Stimulated activated naive CD8-positive, alpha-beta T cell treated with anti-CD3 and anti-CD28 coated beads, Interleukin-15, Interleukin-2, amounts not matched to agents 100 U/mL and 50 U/mL, for 24 hours (primary cell): Measurements from ENCODE around the gene BIRC7.

Experiments used
- ATAC-seq: fragments of 150-1000 bp; cut with Tn5 transposase; one replicate; pipeline ENCODE4 v1.10.0; 2021
- DNase-seq: peaks from one replicate; pipeline ENCODE4 v3.0.0; 2021

BIRC7 gene

GRCh38 chr20:63283397-63284082 lies 47.8 kb downstream of the BIRC7 start:
- ATAC-seq (no peak), DNase-seq (no peak)

GRCh38 chr20:63284083-63284440 lies 48.4 kb downstream of the BIRC7 start:
- ATAC-seq (peak; percentile 34), DNase-seq (no peak)

GRCh38 chr20:63284544-63284949 lies 48.8 kb downstream of the BIRC7 start:
- ATAC-seq (no peak), DNase-seq (no peak)

- ATAC-seq, result no peak
- no peak for DNase-seq
These were observed 49.3 kb downstream of the BIRC7 start for GRCh38 chr20:63284981-63285524.

- DNase-seq (no peak), ATAC-seq (no peak)
These were observed 50.2 kb downstream of the BIRC7 start for GRCh38 chr20:63285636-63286615.

- no peak for ATAC-seq
These were observed 51.3 kb downstream of the BIRC7 start for GRCh38 chr20:63286781-63287696.

GRCh38 chr20:63287697-63288580 lies 52.2 kb downstream of the BIRC7 start:
- no peak for ATAC-seq

More at GRCh38 chr20:63286781-63287696, 51.3 kb downstream of the BIRC7 start:
- DNase-seq, result no peak

GRCh38 chr20:63288581-63289251 lies 53.0 kb downstream of the BIRC7 start:
- ATAC-seq (no peak), DNase-seq (no peak)

More at GRCh38 chr20:63287697-63288580, 52.2 kb downstream of the BIRC7 start:
- DNase-seq, result no peak

- ATAC-seq (no peak), DNase-seq (no peak)
These were observed 53.8 kb downstream of the BIRC7 start for GRCh38 chr20:63289311-63290135.
